T-cell (primary cell): ENCODE measurements around the gene PALD1. TPM values are rescaled to one million over a fixed set of nuclear protein-coding genes. Genes with fewer than 3 reads are reported as not detected.

Source experiments
- ATAC-seq, 4 experiments: fragments of 200-7000 bp in 3 of 4; fragments of 150-1000 bp in 1 of 4; cut with Tn5 transposase; replicated peaks in 1 of 4; 1 replicate in 3 of 4; 2 replicates in 1 of 4; pipeline ENCODE4 v1.10.0; 2021; ENCODE audit warnings: moderate library complexity in 3 of 4, mild to moderate bottlenecking in 2 of 4, moderate number of reproducible peaks in 1 of 4
- CTCF ChIA-PET, 2 donors: fragments of 300-600 bp; sonication (Branson Sonifier 250); formaldehyde crosslinking; loops; one replicate each; lab custom pipeline; 2022; ENCODE audit warnings: antibody characterized with exemption in 2 of 2; lab: Charles Lee
- POLR2A ChIA-PET, 2 donors: fragments of 300-600 bp; sonication (Branson Sonifier 250); formaldehyde crosslinking; loops; one replicate each; lab custom pipeline; 2022; ENCODE audit warnings: antibody characterized with exemption in 2 of 2; lab: Charles Lee
- DNase-seq, 35 experiments: peaks; one replicate each; pipeline versions ENCODE4 v3.0.0 to v3.0.0-alpha.2; 2013 to 2023
- H3K27ac ChIP-seq: one replicate; pipeline ENCODE4 v1.5.1; 2013; ENCODE audit warnings: low read length
- H3K27me3 ChIP-seq, 2 experiments: replicated peaks in 1 of 2; 1 replicate in 1 of 2; 2 replicates in 1 of 2; pipeline versions ENCODE4 v1.6.1 to v1.7.0; 2013; ENCODE audit warnings: low read length in 1 of 2, mixed read lengths in 1 of 2; ENCODE audit not compliant: control insufficient read depth in 2 of 2, insufficient read depth in 2 of 2; ENCODE audit errors: extremely low read depth in 1 of 2
- H3K36me3 ChIP-seq, 2 donors: 1 replicate in 1 of 2; 2 replicates in 1 of 2; pipeline versions ENCODE4 v1.6.1 to v1.7.0; 2013; ENCODE audit warnings: low read length in 1 of 2; ENCODE audit not compliant: control insufficient read depth in 2 of 2, insufficient read depth in 1 of 2; ENCODE audit errors: extremely low read depth in 1 of 2
- H3K4me1 ChIP-seq, 2 experiments: 1 replicate in 1 of 2; 2 replicates in 1 of 2; pipeline versions ENCODE4 v1.6.1 to v1.7.0; 2013; ENCODE audit warnings: low read length in 2 of 2, mixed read lengths in 1 of 2; ENCODE audit not compliant: insufficient read depth in 2 of 2, control insufficient read depth in 1 of 2; ENCODE audit errors: extremely low read depth in 1 of 2
- H3K4me3 ChIP-seq, 2 donors: 1 replicate in 1 of 2; 2 replicates in 1 of 2; pipeline versions ENCODE4 v1.5.1 to v1.7.0; 2013; ENCODE audit warnings: mild to moderate bottlenecking in 2 of 2, low read length in 1 of 2, moderate library complexity in 1 of 2; ENCODE audit not compliant: control insufficient read depth in 1 of 2; ENCODE audit errors: extremely low read depth in 1 of 2
- H3K9me3 ChIP-seq: 2 replicates; pipeline ENCODE4 v1.7.0; 2013
- H3K27ac Mint-ChIP-seq, 2 donors: one replicate each; pipeline ENCODE4 v1.8.0; 2020 to 2021; ENCODE audit warnings: mild to moderate bottlenecking in 2 of 2, mixed read lengths in 2 of 2
- H3K27me3 Mint-ChIP-seq, 2 donors: one replicate each; pipeline ENCODE4 v1.8.0; 2021 to 2022; ENCODE audit warnings: mixed read lengths in 2 of 2
- H3K36me3 Mint-ChIP-seq: one replicate; pipeline ENCODE4 v1.8.0; 2021; ENCODE audit warnings: mixed read lengths
- H3K4me1 Mint-ChIP-seq, 3 donors: one replicate each; pipeline ENCODE4 v1.8.0; 2020 to 2022; ENCODE audit warnings: mixed read lengths in 3 of 3, mild to moderate bottlenecking in 1 of 3
- H3K4me3 Mint-ChIP-seq, 3 donors: one replicate each; pipeline ENCODE4 v1.8.0; 2020 to 2022; ENCODE audit warnings: mild to moderate bottlenecking in 3 of 3, mixed read lengths in 3 of 3, moderate library complexity in 3 of 3
- H3K9me3 Mint-ChIP-seq, 3 donors: one replicate each; pipeline ENCODE4 v1.8.0; 2020 to 2022; ENCODE audit warnings: mixed read lengths in 3 of 3
- WGBS: methylation state at CpG from one replicate; pipeline ENCODE4 v1.1.5; 2013; ENCODE audit warnings: missing lambda C conversion rate; ENCODE audit not compliant: insufficient coverage; 5-methylcytosine and 5-hydroxymethylcytosine counted together
- total RNA-seq, 35 experiments: library from RNA in 6 of 35; stranded (reverse) in 6 of 35; fragments of 120-200 nt in 1 of 35; gene quantifications; one replicate each; pipeline versions ENCODE4 v1.2.1 to v1.2.4 and lab custom pipeline; 2013 to 2026

Gene PALD1
- total RNA-seq, 5 donors from 2014 or later (not counting 1 experiment from before 2014, with no cell fraction given), result 0.10 to 0.38 (median 0.13) TPM

- WGBS, result 74% methylated on average over 8 of the region's 8 CpGs
- Histone ChIP-seq H3K27me3 (no peaks in the 10 kb centered on the region), H3K4me1 (no peaks in the 10 kb centered on the region), H3K36me3 (no peaks in the 10 kb centered on the region), H3K9me3 (no peaks in the 10 kb centered on the region), H3K4me3 (no peak overlapping the region), H3K27ac (no peak overlapping the region)
- Mint-ChIP-seq H3K36me3 (no peaks in the 10 kb centered on the region), H3K27me3 (no peaks in the 10 kb centered on the region), H3K4me3 (no peak overlapping the region), H3K9me3 (no peaks in the 10 kb centered on the region), H3K4me1 (peaks cover 0 to 6% (median 0%) of the 10 kb centered on the region in 3 donors), H3K27ac (no peak overlapping the region)
- DNase-seq, result no peak
- ChIA-PET CTCF (interaction anchor here in 1 of 2 donors (0.6 kb wide), 1 partner anchor 32 kb away, joined by 4 read pairs; no protein-coding TSS in a partner anchor), POLR2A (interaction anchor here in 1 of 2 donors (0.7 kb wide), 1 partner anchor 869 kb away, joined by 3 read pairs; no protein-coding TSS in a partner anchor)
- ATAC-seq, result no peak
These were observed 51.3 kb downstream of the PALD1 start for GRCh38 chr10:70529848-70530247.

- CTCF ChIA-PET, result no interaction called here
- Histone ChIP-seq H3K9me3 (no peaks in the 10 kb centered on the region), H3K27ac (no peak overlapping the region), H3K4me3 (no peak overlapping the region), H3K36me3 (no peaks in the 10 kb centered on the region), H3K27me3 (no peaks in the 10 kb centered on the region), H3K4me1 (no peaks in the 10 kb centered on the region)
- Mint-ChIP-seq H3K4me1 (peaks cover 0 to 6% (median 0%) of the 10 kb centered on the region in 3 donors), H3K9me3 (no peaks in the 10 kb centered on the region), H3K4me3 (no peak overlapping the region), H3K27me3 (no peaks in the 10 kb centered on the region), H3K36me3 (no peaks in the 10 kb centered on the region), H3K27ac (no peak overlapping the region)
- DNase-seq (no peak), ATAC-seq (no peak)
- POLR2A ChIA-PET, result no interaction called here
- 93% methylated on average over 5 of the region's 6 CpGs for WGBS
These were observed 51.7 kb downstream of the PALD1 start for GRCh38 chr10:70530315-70530714.

- WGBS, result 81% methylated on average over 14 of the region's 17 CpGs
- ChIA-PET POLR2A (no interaction called here), CTCF (no interaction called here)
- H3K36me3 Mint-ChIP-seq, result no peaks in the 10 kb centered on the region
- DNase-seq (no peak), ATAC-seq (no peak)
- H3K27me3 ChIP-seq, result peaks cover 0 to 3% of the 10 kb centered on the region in 2 experiments
- no peak overlapping the region for H3K4me3 Mint-ChIP-seq
- H3K4me1 ChIP-seq, result no peaks in the 10 kb centered on the region
- H3K4me1 Mint-ChIP-seq, result peaks cover 0 to 6% (median 0%) of the 10 kb centered on the region in 3 donors
- no peaks in the 10 kb centered on the region for H3K27me3 Mint-ChIP-seq
- no peaks in the 10 kb centered on the region for H3K9me3 ChIP-seq
- no peaks in the 10 kb centered on the region for H3K36me3 ChIP-seq
- H3K9me3 Mint-ChIP-seq, result no peaks in the 10 kb centered on the region
- no peak overlapping the region for H3K27ac Mint-ChIP-seq
- no peak overlapping the region for H3K27ac ChIP-seq
- no peak overlapping the region for H3K4me3 ChIP-seq
These were observed 54.1 kb downstream of the PALD1 start for GRCh38 chr10:70532554-70533188.

GRCh38 chr10:70533189-70533558 is 54.6 kb downstream of the PALD1 start:
- Histone ChIP-seq H3K27ac (no peak overlapping the region), H3K4me3 (no peak overlapping the region), H3K36me3 (no peaks in the 10 kb centered on the region), H3K9me3 (no peaks in the 10 kb centered on the region), H3K27me3 (peaks cover 0 to 3% of the 10 kb centered on the region in 2 experiments), H3K4me1 (no peaks in the 10 kb centered on the region)
- no peak overlapping the region for H3K4me3 Mint-ChIP-seq
- peaks cover 0 to 6% (median 0%) of the 10 kb centered on the region in 3 donors for H3K4me1 Mint-ChIP-seq
- H3K36me3 Mint-ChIP-seq, result no peaks in the 10 kb centered on the region
- no peaks in the 10 kb centered on the region for H3K27me3 Mint-ChIP-seq
- POLR2A ChIA-PET, result no interaction called here
- CTCF ChIA-PET, result no interaction called here
- no peak overlapping the region for H3K27ac Mint-ChIP-seq
- ATAC-seq, result no peak
- 86% methylated on average over 5 of the region's 5 CpGs for WGBS
- no peak for DNase-seq
- no peaks in the 10 kb centered on the region for H3K9me3 Mint-ChIP-seq

GRCh38 chr10:70534281-70534680 is 55.7 kb downstream of the PALD1 start:
- H3K36me3 ChIP-seq, result no peaks in the 10 kb centered on the region
- H3K27ac ChIP-seq, result no peak overlapping the region
- Mint-ChIP-seq H3K27me3 (no peaks in the 10 kb centered on the region), H3K9me3 (no peaks in the 10 kb centered on the region), H3K36me3 (no peaks in the 10 kb centered on the region), H3K4me1 (peaks cover 0 to 6% (median 0%) of the 10 kb centered on the region in 3 donors), H3K4me3 (no peak overlapping the region), H3K27ac (no peak overlapping the region)
- CTCF ChIA-PET, result no interaction called here
- H3K27me3 ChIP-seq, result peaks cover 0 to 7% of the 10 kb centered on the region in 2 experiments
- no peaks in the 10 kb centered on the region for H3K4me1 ChIP-seq
- H3K4me3 ChIP-seq, result no peak overlapping the region
- 58% methylated on average over 5 of the region's 10 CpGs for WGBS
- H3K9me3 ChIP-seq, result no peaks in the 10 kb centered on the region
- ATAC-seq (no peak), DNase-seq (no peak)
- POLR2A ChIA-PET, result no interaction called here

GRCh38 chr10:70535001-70535400 is 56.4 kb downstream of the PALD1 start:
- Mint-ChIP-seq H3K9me3 (no peaks in the 10 kb centered on the region), H3K27ac (no peak overlapping the region), H3K36me3 (no peaks in the 10 kb centered on the region), H3K4me1 (peaks cover 0 to 6% (median 0%) of the 10 kb centered on the region in 3 donors), H3K4me3 (no peak overlapping the region), H3K27me3 (no peaks in the 10 kb centered on the region)
- peaks cover 0 to 10% of the 10 kb centered on the region in 2 experiments for H3K27me3 ChIP-seq
- H3K4me1 ChIP-seq, result no peaks in the 10 kb centered on the region
- no peaks in the 10 kb centered on the region for H3K9me3 ChIP-seq
- no peaks in the 10 kb centered on the region for H3K36me3 ChIP-seq
- DNase-seq (no peak), ATAC-seq (no peak)
- POLR2A ChIA-PET, result no interaction called here
- CTCF ChIA-PET, result interaction anchor here in 1 of 2 donors (0.6 kb wide), 1 partner anchor 18 kb away, joined by 5 read pairs; no protein-coding TSS in a partner anchor
- no peak overlapping the region for H3K4me3 ChIP-seq
- WGBS, result no CpG with 5 or more reads among the region's 2 CpGs
- H3K27ac ChIP-seq, result no peak overlapping the region
